ENCODE data around the gene MAP4.
"Not testable (repeated sequence)": the region's sequence is repeated elsewhere in the genome, so short reads cannot be mapped to it uniquely, and the experiment has no call there.

Gene MAP4

GRCh38 chr3:47836986-47837385 is 179.2 kb downstream of the MAP4 start:
- in situ Hi-C loops (cut with HindIII; ENCODE audit: low pct_ligation_motif_present, low pct_unique_long_range_greater_than_20kb, low sequenced_read_pairs) = no loop called here
- no peak for DNase-seq

- DNase-seq; in situ Hi-C loops (cut with HindIII; ENCODE audit: low pct_ligation_motif_present, low pct_unique_long_range_greater_than_20kb, low sequenced_read_pairs): not testable (repeated sequence)
These were observed 186.7 kb downstream of the MAP4 start for GRCh38 chr3:47829482-47829881.

- DNase-seq = no peak
- in situ Hi-C loops (cut with HindIII; ENCODE audit: low pct_ligation_motif_present, low pct_unique_long_range_greater_than_20kb, low sequenced_read_pairs) = no loop called here
These were observed 190.6 kb downstream of the MAP4 start for GRCh38 chr3:47825590-47825989.

- DNase-seq = peak; percentile 85
- in situ Hi-C loops (cut with HindIII; ENCODE audit: low pct_ligation_motif_present, low pct_unique_long_range_greater_than_20kb, low sequenced_read_pairs) = no loop called here
These were observed 191.4 kb downstream of the MAP4 start for GRCh38 chr3:47824541-47825473.

GRCh38 chr3:47817609-47818008 is 198.6 kb downstream of the MAP4 start:
- DNase-seq = no peak
- in situ Hi-C loops (cut with HindIII; ENCODE audit: low pct_ligation_motif_present, low pct_unique_long_range_greater_than_20kb, low sequenced_read_pairs) = no loop called here

- in situ Hi-C loops (cut with HindIII; ENCODE audit: low pct_ligation_motif_present, low pct_unique_long_range_greater_than_20kb, low sequenced_read_pairs) = no loop called here
- DNase-seq = no peak
These were observed 202.6 kb downstream of the MAP4 start for GRCh38 chr3:47813551-47814177.

- in situ Hi-C loops (cut with HindIII; ENCODE audit: low pct_ligation_motif_present, low pct_unique_long_range_greater_than_20kb, low sequenced_read_pairs) = no loop called here
- DNase-seq = no peak
These were observed 211.6 kb downstream of the MAP4 start for GRCh38 chr3:47804577-47804976.

GRCh38 chr3:47803480-47804025 is 212.7 kb downstream of the MAP4 start:
- DNase-seq = no peak
- in situ Hi-C loops (cut with HindIII; ENCODE audit: low pct_ligation_motif_present, low pct_unique_long_range_greater_than_20kb, low sequenced_read_pairs) = no loop called here

- peak; percentile 79 for DNase-seq
These were observed 213.3 kb downstream of the MAP4 start, which contains the start of gene DHX30 for GRCh38 chr3:47802734-47803479. Gene DHX30, plus strand, starts transcription at chr3:47803138. Its CDS starts 7,546 bp downstream, at chr3:47810684.

More at GRCh38 chr3:47802734-47803479, 213.3 kb downstream of the MAP4 start, which contains the start of gene DHX30:
- in situ Hi-C loops (cut with HindIII; ENCODE audit: low pct_ligation_motif_present, low pct_unique_long_range_greater_than_20kb, low sequenced_read_pairs) = no loop called here

Measured in ACHN (cell line).